SU-DHL-6 (cell line): Measurements from ENCODE around the gene CDC42SE1.

Experiments used
- H2AFZ ChIP-seq: fragments of 200-600 bp; sonication (generic); 2 replicates; pipeline ENCODE4 v1.6.1; 2014; ENCODE audit warnings: low read depth, mild to moderate bottlenecking, moderate library complexity, mixed read lengths, antibody characterized with exemption, low read length; ENCODE audit not compliant: severe bottlenecking
- H3F3A ChIP-seq: fragments of 200-600 bp; shearing (Covaris generic); 2 replicates; pipeline ENCODE4 v1.6.0; 2016; ENCODE audit warnings: antibody characterized with exemption, mild to moderate bottlenecking; ENCODE audit not compliant: insufficient read depth
- H3K27ac ChIP-seq: fragments of 200-600 bp; sonication (generic); 2 replicates; pipeline ENCODE4 v1.5.1; 2016; ENCODE audit warnings: low read depth, mild to moderate bottlenecking, low read length, moderate library complexity, mixed read lengths
- H3K27me3 ChIP-seq: fragments of 200-600 bp; sonication (generic), shearing (Covaris generic); 2 replicates; pipeline ENCODE4 v1.6.0; 2014; ENCODE audit warnings: mild to moderate bottlenecking, low read length
- H3K36me3 ChIP-seq: fragments of 200-600 bp; sonication (generic); 2 replicates; pipeline ENCODE4 v1.6.1; 2014; ENCODE audit warnings: mild to moderate bottlenecking, low read length, mixed read lengths
- H3K4me2 ChIP-seq: fragments of 300-600, 200-600 bp; shearing (Covaris generic), sonication (generic); 2 replicates; pipeline ENCODE4 v1.6.0; 2014; ENCODE audit warnings: low read length, low read depth, mild to moderate bottlenecking; ENCODE audit not compliant: poor library complexity, severe bottlenecking
- H3K4me3 ChIP-seq: fragments of 200-600 bp; sonication (generic); 2 replicates; pipeline ENCODE4 v1.5.1; 2014; ENCODE audit warnings: antibody characterized with exemption, low read length, mild to moderate bottlenecking, mixed read lengths; ENCODE audit not compliant: insufficient read depth, poor library complexity, severe bottlenecking
- H3K79me2 ChIP-seq: fragments of 200-600 bp; sonication (generic); 2 replicates; pipeline ENCODE4 v1.6.1; 2014; ENCODE audit warnings: mild to moderate bottlenecking, low read length, moderate library complexity; ENCODE audit not compliant: insufficient read depth
- H3K9ac ChIP-seq: fragments of 200-600 bp; sonication (generic); 2 replicates; pipeline ENCODE4 v1.7.0; 2014; ENCODE audit warnings: mild to moderate bottlenecking, low read length
- H3K9me2 ChIP-seq: fragments of 200-600 bp; sonication (generic); replicated peaks from 2 replicates; pipeline ENCODE4 v1.6.1; 2014; ENCODE audit warnings: low read length; ENCODE audit not compliant: insufficient read depth
- H3K9me3 ChIP-seq: fragments of 200-600 bp; sonication (generic); 2 replicates; pipeline ENCODE4 v1.6.1; 2014; ENCODE audit warnings: low read length, mixed read lengths; ENCODE audit not compliant: insufficient read depth
- H4K20me1 ChIP-seq: fragments of 200-600 bp; sonication (generic); 2 replicates; pipeline ENCODE4 v1.6.1; 2014; ENCODE audit warnings: low read depth, mild to moderate bottlenecking, antibody characterized with exemption, low read length, moderate library complexity, mixed read lengths
- EZH2phosphoT487 ChIP-seq: fragments of 200-600 bp; sonication (generic), shearing (Covaris generic); conservative IDR thresholded peaks from 2 replicates; pipeline ENCODE4 v1.6.1; 2018; ENCODE audit warnings: mild to moderate bottlenecking, antibody characterized with exemption, low read length, moderate library complexity, mixed read lengths
- TF ChIP-seq, protein P1 (sequence below): fragments of 200-600 bp; sonication (generic); IDR thresholded peaks from one replicate; pipeline ENCODE4 v1.5.1; 2017; ENCODE audit warnings: antibody characterized with exemption, mild to moderate bottlenecking, low read length, moderate library complexity; ENCODE audit not compliant: insufficient read depth, poor library complexity, severe bottlenecking

CDC42SE1 gene

DNA sequence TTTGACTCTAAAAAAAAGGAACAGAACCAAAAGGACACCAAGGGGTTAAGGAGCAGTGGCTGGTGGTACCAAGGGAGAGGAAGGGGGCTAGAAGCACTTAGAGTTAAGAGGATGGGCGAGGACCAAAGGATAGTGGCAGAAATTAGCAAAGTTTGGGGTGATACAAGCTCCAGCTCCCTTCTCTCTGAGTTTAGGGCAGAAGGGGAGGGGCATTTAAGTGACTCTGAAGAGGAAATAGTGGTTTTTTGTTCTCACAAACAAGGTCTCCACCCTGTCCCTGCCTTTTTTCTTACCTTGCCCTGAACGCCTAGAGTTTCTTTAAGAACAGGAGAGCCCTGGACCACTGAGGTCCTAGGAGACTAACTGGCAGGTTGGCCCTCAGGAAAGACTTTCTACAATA is 3.3 kb downstream of the CDC42SE1 start:
- H3K79me2 ChIP-seq: peaks cover 48% of the 10 kb centered on the region
- no peaks in the 10 kb centered on the region for H3K27me3 ChIP-seq
- no peaks in the 10 kb centered on the region for H3K9me3 ChIP-seq
- H3K4me2 ChIP-seq: no peak overlapping the region
- no peak overlapping the region for H3K27ac ChIP-seq
- no peaks in the 10 kb centered on the region; the same call in 1 of the 2 replicates for H4K20me1 ChIP-seq
- peaks cover 12% of the 10 kb centered on the region; the same call in 1 of the 2 replicates for H3K36me3 ChIP-seq
- H3K4me3 ChIP-seq: no peak overlapping the region
- TF ChIP-seq, protein P1, sequence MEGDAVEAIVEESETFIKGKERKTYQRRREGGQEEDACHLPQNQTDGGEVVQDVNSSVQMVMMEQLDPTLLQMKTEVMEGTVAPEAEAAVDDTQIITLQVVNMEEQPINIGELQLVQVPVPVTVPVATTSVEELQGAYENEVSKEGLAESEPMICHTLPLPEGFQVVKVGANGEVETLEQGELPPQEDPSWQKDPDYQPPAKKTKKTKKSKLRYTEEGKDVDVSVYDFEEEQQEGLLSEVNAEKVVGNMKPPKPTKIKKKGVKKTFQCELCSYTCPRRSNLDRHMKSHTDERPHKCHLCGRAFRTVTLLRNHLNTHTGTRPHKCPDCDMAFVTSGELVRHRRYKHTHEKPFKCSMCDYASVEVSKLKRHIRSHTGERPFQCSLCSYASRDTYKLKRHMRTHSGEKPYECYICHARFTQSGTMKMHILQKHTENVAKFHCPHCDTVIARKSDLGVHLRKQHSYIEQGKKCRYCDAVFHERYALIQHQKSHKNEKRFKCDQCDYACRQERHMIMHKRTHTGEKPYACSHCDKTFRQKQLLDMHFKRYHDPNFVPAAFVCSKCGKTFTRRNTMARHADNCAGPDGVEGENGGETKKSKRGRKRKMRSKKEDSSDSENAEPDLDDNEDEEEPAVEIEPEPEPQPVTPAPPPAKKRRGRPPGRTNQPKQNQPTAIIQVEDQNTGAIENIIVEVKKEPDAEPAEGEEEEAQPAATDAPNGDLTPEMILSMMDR: no peak
- no peak for TF ChIP-seq EZH2phosphoT487
- no peak overlapping the region for H2AFZ ChIP-seq
- no peaks in the 10 kb centered on the region for H3K9me2 ChIP-seq
- 0 out of 2 replicates have a peak overlapping the region, but pooled peaks have one; percentile 2 for H3K9ac ChIP-seq
- peaks cover 4% of the 10 kb centered on the region for H3F3A ChIP-seq

DNA sequence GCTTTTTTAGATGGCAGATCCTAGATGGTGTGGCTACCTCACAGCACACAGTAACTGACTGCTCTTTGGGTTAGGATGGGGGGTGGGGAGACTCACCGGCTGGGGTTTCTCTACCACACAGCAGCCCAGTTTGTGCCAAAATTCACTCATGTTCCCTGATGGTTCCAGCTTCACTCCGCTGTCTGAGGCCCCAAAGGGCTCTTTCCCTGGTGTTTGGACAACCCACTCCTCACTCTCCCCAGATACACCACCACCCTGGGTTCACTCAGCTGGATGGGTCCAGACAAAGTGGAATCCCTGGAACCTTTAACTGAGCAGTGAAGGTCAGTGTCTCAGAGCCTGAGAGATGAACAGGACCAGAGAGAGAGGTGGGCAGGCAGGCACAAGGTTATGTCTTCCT is 3.8 kb downstream of the CDC42SE1 start:
- no peak overlapping the region for H3K4me3 ChIP-seq
- no peak overlapping the region for H2AFZ ChIP-seq
- no peak overlapping the region for H3K9ac ChIP-seq
- H3K79me2 ChIP-seq: peaks cover 43% of the 10 kb centered on the region
- no peaks in the 10 kb centered on the region for H3K9me3 ChIP-seq
- H3F3A ChIP-seq: peaks cover 6% of the 10 kb centered on the region
- no peak overlapping the region for H3K4me2 ChIP-seq
- H3K27me3 ChIP-seq: no peaks in the 10 kb centered on the region
- TF ChIP-seq, protein P1: no peak
- TF ChIP-seq EZH2phosphoT487: no peak
- H3K9me2 ChIP-seq: no peaks in the 10 kb centered on the region
- H4K20me1 ChIP-seq: no peaks in the 10 kb centered on the region; the same call in 1 of the 2 replicates
- peaks cover 12% of the 10 kb centered on the region; the same call in 1 of the 2 replicates for H3K36me3 ChIP-seq
- H3K27ac ChIP-seq: no peak overlapping the region

DNA sequence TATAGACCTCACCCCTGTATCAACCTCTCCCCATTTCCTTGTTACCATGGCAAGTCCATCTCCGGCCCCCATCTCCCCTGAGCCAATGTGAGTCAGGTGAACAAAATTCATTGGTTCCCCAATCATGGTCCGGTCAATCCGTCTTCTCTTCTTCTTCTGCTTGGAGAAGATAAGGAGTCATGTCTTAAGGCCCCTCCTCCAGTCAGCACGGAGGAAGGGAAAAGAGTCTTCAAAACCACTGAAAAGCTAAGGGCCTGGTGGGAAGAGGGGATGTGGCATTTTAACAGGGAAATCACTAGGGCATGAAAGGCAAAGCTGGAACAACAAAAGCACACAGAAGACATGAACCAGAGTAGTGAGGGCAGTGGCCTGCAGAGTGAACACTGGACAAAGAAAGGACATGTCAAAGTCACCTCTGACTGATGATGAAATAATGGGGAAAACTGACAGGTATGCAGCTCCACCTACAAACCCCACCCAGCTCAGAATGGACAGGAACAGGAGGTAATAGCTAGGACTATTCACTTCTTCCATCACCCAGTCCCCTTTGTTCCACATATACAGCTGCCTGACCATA is 4.4 kb downstream of the CDC42SE1 start:
- Histone ChIP-seq H4K20me1 (no peaks in the 10 kb centered on the region; the same call in 1 of the 2 replicates), H3K9me2 (no peaks in the 10 kb centered on the region), H3K9ac (no peak overlapping the region), H2AFZ (no peak overlapping the region), H3K4me2 (no peak overlapping the region), H3K4me3 (no peak overlapping the region), H3K27ac (no peak overlapping the region), H3K36me3 (peaks cover 12% of the 10 kb centered on the region; the same call in 1 of the 2 replicates), H3K9me3 (no peaks in the 10 kb centered on the region), H3K27me3 (no peaks in the 10 kb centered on the region), H3F3A (peaks cover 10% of the 10 kb centered on the region), H3K79me2 (peaks cover 43% of the 10 kb centered on the region)
- TF ChIP-seq, protein P1: no peak
- no peak for TF ChIP-seq EZH2phosphoT487
